22Rv1 (cell line): ENCODE measurements around the gene AGTPBP1.
"Not testable (repeated sequence)": the region's sequence is repeated elsewhere in the genome, so short reads cannot be mapped to it uniquely, and the experiment has no call there.

Experiments used
- H3K27ac ChIP-seq: fragments of 450-650 bp; 2 replicates; pipeline ENCODE4 v1.5.1; 2017
- CTCF ChIP-seq: fragments of 450-650 bp; IDR thresholded peaks from 2 replicates; pipeline ENCODE4 v1.5.1; 2017; ENCODE audit warnings: mild to moderate bottlenecking
- ZFX ChIP-seq: fragments of 450-650 bp; IDR thresholded peaks from 2 replicates; pipeline ENCODE4 v1.6.1; 2017; ENCODE audit warnings: antibody characterized with exemption, borderline replicate concordance

AGTPBP1 gene

GRCh38 chr9:85600675-85601263 lies 141.0 kb downstream of the AGTPBP1 start:
- no peak overlapping the region for H3K27ac ChIP-seq

GRCh38 chr9:85599540-85600105 lies 142.1 kb downstream of the AGTPBP1 start:
- no peak overlapping the region for H3K27ac ChIP-seq

More at GRCh38 chr9:85600675-85601263, 141.0 kb downstream of the AGTPBP1 start:
- no peak for TF ChIP-seq CTCF
- TF ChIP-seq ZFX = no peak

GRCh38 chr9:85594316-85594715 lies 147.4 kb downstream of the AGTPBP1 start:
- no peak overlapping the region for H3K27ac ChIP-seq
- TF ChIP-seq ZFX = no peak

More at GRCh38 chr9:85599540-85600105, 142.1 kb downstream of the AGTPBP1 start:
- TF ChIP-seq CTCF = no peak
- TF ChIP-seq ZFX = no peak

- TF ChIP-seq ZFX = no peak
- TF ChIP-seq CTCF = no peak
- no peak overlapping the region for H3K27ac ChIP-seq
These were observed 155.1 kb downstream of the AGTPBP1 start for GRCh38 chr9:85586684-85587083.

- no peak overlapping the region for H3K27ac ChIP-seq
- no peak for TF ChIP-seq ZFX
- TF ChIP-seq CTCF = no peak
These were observed 164.3 kb downstream of the AGTPBP1 start for GRCh38 chr9:85577353-85577952.

- H3K27ac ChIP-seq = no peak overlapping the region
- TF ChIP-seq ZFX (no peak), CTCF (no peak)
These were observed 165.9 kb downstream of the AGTPBP1 start for GRCh38 chr9:85575868-85576267.

GRCh38 chr9:85573546-85573945 lies 168.2 kb downstream of the AGTPBP1 start:
- not testable (repeated sequence) for H3K27ac ChIP-seq

- H3K27ac ChIP-seq = not testable (repeated sequence)
These were observed 168.8 kb downstream of the AGTPBP1 start for GRCh38 chr9:85572917-85573316.

- TF ChIP-seq ZFX (no peak), CTCF (no peak)
These were observed 171.8 kb downstream of the AGTPBP1 start for GRCh38 chr9:85569988-85570387.

More at GRCh38 chr9:85569988-85570387, 171.8 kb downstream of the AGTPBP1 start:
- H3K27ac ChIP-seq = no peak overlapping the region
